C4-2B (cell line): ENCODE measurements around the gene PRKCA.

ENCODE experiments used
- H3K27ac ChIP-seq: fragments of 450-650 bp; 2 replicates; pipeline ENCODE4 v1.5.1; 2017
- CTCF ChIP-seq: fragments of 450-650 bp; conservative IDR thresholded peaks from 2 replicates; pipeline ENCODE4 v1.5.1; 2017; ENCODE audit warnings: mild to moderate bottlenecking
- ZFX ChIP-seq: fragments of 450-650 bp; IDR thresholded peaks from 2 replicates; pipeline ENCODE4 v1.6.1; 2017

PRKCA gene

DNA sequence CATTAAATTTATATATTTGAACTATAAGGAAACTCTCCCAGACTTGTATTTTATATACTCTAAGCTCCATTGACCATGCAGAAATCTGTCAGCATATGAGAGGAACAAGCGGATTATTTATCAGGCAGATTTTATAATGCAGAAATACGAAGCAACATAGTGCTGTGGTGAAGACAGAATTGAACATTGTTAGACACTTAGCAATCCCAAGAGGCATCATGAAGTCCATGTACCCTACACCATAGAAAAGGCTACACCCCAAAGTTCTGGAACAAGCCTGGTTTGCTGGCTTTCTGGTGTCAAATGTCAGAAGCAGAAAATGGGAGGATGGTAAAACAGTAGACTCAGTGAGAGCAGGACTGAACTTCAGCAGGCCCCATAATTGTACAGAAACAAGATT lies 241.1 kb downstream of the PRKCA start:
- no peak for TF ChIP-seq CTCF
- no peak for TF ChIP-seq ZFX
- H3K27ac ChIP-seq, result no peak overlapping the region

GRCh38 chr17:66545918-66546317 lies 243.5 kb downstream of the PRKCA start:
- H3K27ac ChIP-seq, result no peak overlapping the region
- TF ChIP-seq CTCF (no peak), ZFX (no peak)

DNA sequence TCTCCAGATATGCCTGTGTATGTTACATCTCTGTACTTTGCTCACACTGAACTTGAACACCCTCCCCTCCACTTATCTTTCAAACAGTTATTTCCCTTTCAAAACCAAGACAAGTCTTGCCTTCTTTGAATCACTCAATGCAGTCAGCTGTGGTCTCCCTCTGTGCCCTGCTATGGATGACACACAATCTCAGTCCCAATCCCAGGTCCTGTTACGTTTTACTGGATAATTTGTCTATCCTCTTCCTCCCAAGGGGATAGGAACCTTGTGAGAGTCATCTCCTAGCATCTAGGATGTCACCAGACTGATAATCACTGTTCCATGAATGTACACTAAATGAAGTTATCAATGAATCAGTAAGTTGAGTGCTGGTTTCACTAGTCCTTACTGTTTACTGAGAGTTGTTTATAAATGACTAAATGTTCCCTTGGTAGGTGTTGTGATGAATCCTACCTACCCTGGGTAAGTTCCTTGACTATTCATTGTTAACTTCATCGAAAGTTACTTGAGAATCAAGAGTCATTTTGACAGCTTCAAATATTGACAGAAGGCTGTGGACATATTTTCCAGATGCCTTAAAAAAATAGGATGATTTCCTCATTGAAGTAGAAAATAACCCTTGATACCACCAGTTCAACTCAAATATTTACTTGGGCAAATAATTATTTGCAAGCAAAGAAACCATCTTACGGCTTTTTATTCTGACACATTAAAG lies 244.9 kb downstream of the PRKCA start:
- H3K27ac ChIP-seq, result no peak overlapping the region
- TF ChIP-seq ZFX, result no peak

- no peak overlapping the region for H3K27ac ChIP-seq
- TF ChIP-seq ZFX, result no peak
- no peak for TF ChIP-seq CTCF
Measured at GRCh38 chr17:66548158-66548557, 245.7 kb downstream of the PRKCA start.

- H3K27ac ChIP-seq, result no peak overlapping the region
- TF ChIP-seq ZFX (no peak), CTCF (no peak)
Measured at GRCh38 chr17:66548659-66549310, 246.4 kb downstream of the PRKCA start.

GRCh38 chr17:66549311-66549704 lies 246.9 kb downstream of the PRKCA start:
- TF ChIP-seq ZFX, result no peak
- TF ChIP-seq CTCF, result no peak
- H3K27ac ChIP-seq, result no peak overlapping the region

- no peak for TF ChIP-seq ZFX
- no peak for TF ChIP-seq CTCF
- H3K27ac ChIP-seq, result no peak overlapping the region
Measured at GRCh38 chr17:66549731-66550207, 247.4 kb downstream of the PRKCA start.

- H3K27ac ChIP-seq, result no peak overlapping the region
- TF ChIP-seq CTCF (no peak), ZFX (no peak)
Measured at GRCh38 chr17:66551839-66552238, 249.4 kb downstream of the PRKCA start.
